Esophagus squamous epithelium (tissue), 5 donors: ENCODE results near the gene DYDC2. TPM values are rescaled to one million over a fixed set of nuclear protein-coding genes. Genes with fewer than 3 reads are reported as not detected.

Source experiments
- DNase-seq: peaks from one replicate; lab custom pipeline; 2025; lab: John Stamatoyannopoulos, UW
- H3K27ac ChIP-seq, 4 donors: fragments of 200-600 bp; sonication (generic); one replicate each; pipeline ENCODE4 v1.5.1; 2016 to 2019; ENCODE audit warnings: mild to moderate bottlenecking in 1 of 4
- H3K27me3 ChIP-seq, 4 donors: fragments of 200-600 bp; sonication (generic); 1 replicate in 3 of 4; 2 replicates in 1 of 4; pipeline versions ENCODE4 v1.5.1 to v1.6.0; 2017 to 2021; ENCODE audit warnings: antibody characterized with exemption in 1 of 4
- H3K36me3 ChIP-seq, 3 donors: fragments of 200-600 bp; sonication (generic); one replicate each; pipeline ENCODE4 v1.5.1; 2016 to 2019
- H3K4me1 ChIP-seq, 3 donors: fragments of 200-600 bp; sonication (generic); one replicate each; pipeline ENCODE4 v1.5.1; 2017 to 2019
- H3K4me3 ChIP-seq, 4 donors: fragments of 200-600 bp; sonication (generic); 1 replicate in 3 of 4; 2 replicates in 1 of 4; pipeline ENCODE4 v1.5.1; 2016 to 2019; ENCODE audit warnings: mild to moderate bottlenecking in 2 of 4, moderate library complexity in 1 of 4
- H3K9me3 ChIP-seq, 3 donors: fragments of 200-600 bp; sonication (generic); one replicate each; pipeline ENCODE4 v1.5.1; 2016 to 2019
- CTCF ChIP-seq, 6 experiments: fragments of 450-650 bp in 4 of 6; fragments of 200-600 bp in 2 of 6; sonication (generic) in 2 of 6; IDR thresholded peaks; one replicate each; pipeline ENCODE4 v1.5.1; 2016 to 2019; ENCODE audit warnings: antibody characterized with exemption in 6 of 6, mild to moderate bottlenecking in 4 of 6, moderate library complexity in 4 of 6
- POLR2A ChIP-seq, 4 donors: fragments of 450-650 bp; IDR thresholded peaks; one replicate each; pipeline ENCODE4 v1.6.1; 2017; ENCODE audit warnings: antibody characterized with exemption in 4 of 4, mild to moderate bottlenecking in 4 of 4, moderate library complexity in 3 of 4
- WGBS, 2 donors: methylation state at CpG; one replicate each; pipeline ENCODE4 v1.1.5; 2018; 5-methylcytosine and 5-hydroxymethylcytosine counted together
- intact Hi-C: fragments of 100-400 bp; cut with DNase I; formaldehyde crosslinking; loops from one replicate; pipeline ENCODE4 v1.15.0; 2022
- total RNA-seq, 4 donors: library from RNA; depleted of rRNA; stranded (reverse); fragments of >200 nt; gene quantifications; one replicate each; pipeline ENCODE4 v1.1.0, GENCODE V29; 2016
- donor health status: DM: yes; HTN: yes; CAD: no.

Gene DYDC2
- total RNA-seq, 4 donors from 2014 or later, result 0.15 TPM; not detected in 3

GRCh38 chr10:80323311-80323710 lies 33.3 kb upstream of the DYDC2 start:
- H3K27me3 ChIP-seq, result peaks cover 0 to 13% (median 0%) of the 10 kb centered on the region in 4 donors
- 48 to 50% methylated on average over 3 of the region's 3 CpGs for WGBS, 2 donors
- H3K27ac ChIP-seq, result no peak overlapping the region
- DNase-seq, result no peak
- TF ChIP-seq CTCF (IDR thresholded peaks at IDR 0.05) (no peak), POLR2A (IDR thresholded peaks at IDR 0.05) (no peak)
- no peaks in the 10 kb centered on the region for H3K4me1 ChIP-seq
- H3K9me3 ChIP-seq, result no peaks in the 10 kb centered on the region
- no peaks in the 10 kb centered on the region for H3K36me3 ChIP-seq
- intact Hi-C loops, result no loop called here
- no peak overlapping the region for H3K4me3 ChIP-seq

- Histone ChIP-seq H3K27me3 (peaks cover 0 to 20% (median 0%) of the 10 kb centered on the region in 4 donors), H3K36me3 (no peaks in the 10 kb centered on the region), H3K9me3 (no peaks in the 10 kb centered on the region), H3K4me3 (no peak overlapping the region), H3K4me1 (no peaks in the 10 kb centered on the region), H3K27ac (no peak overlapping the region)
- TF ChIP-seq POLR2A (IDR thresholded peaks at IDR 0.05), result no peak
- DNase-seq, result no peak
- 19 to 25% methylated on average over 1 of the region's 1 CpG for WGBS, 2 donors
- intact Hi-C loops, result no loop called here
These were observed 32.5 kb upstream of the DYDC2 start for GRCh38 chr10:80324086-80324485.

GRCh38 chr10:80324891-80325364 lies 31.7 kb upstream of the DYDC2 start:
- no peak overlapping the region for H3K4me3 ChIP-seq
- intact Hi-C loops, result no loop called here
- no peaks in the 10 kb centered on the region for H3K4me1 ChIP-seq
- TF ChIP-seq CTCF (IDR thresholded peaks at IDR 0.05) (no peak), POLR2A (IDR thresholded peaks at IDR 0.05) (no peak)
- no peak for DNase-seq
- WGBS, 2 donors, result 55 to 63% methylated on average over 5 to 6 of the region's 6 CpGs
- H3K9me3 ChIP-seq, result no peaks in the 10 kb centered on the region
- peaks cover 0 to 29% (median 0%) of the 10 kb centered on the region in 4 donors for H3K27me3 ChIP-seq
- no peak overlapping the region for H3K27ac ChIP-seq
- no peaks in the 10 kb centered on the region for H3K36me3 ChIP-seq

GRCh38 chr10:80333983-80334382 lies 22.6 kb upstream of the DYDC2 start:
- peaks cover 0 to 6% (median 0%) of the 10 kb centered on the region in 3 donors for H3K4me1 ChIP-seq
- no peak overlapping the region for H3K27ac ChIP-seq
- TF ChIP-seq POLR2A (IDR thresholded peaks at IDR 0.05) (no peak), CTCF (IDR thresholded peaks at IDR 0.05) (no peak)
- no peak overlapping the region for H3K4me3 ChIP-seq
- intact Hi-C loops, result no loop called here
- H3K36me3 ChIP-seq, result no peaks in the 10 kb centered on the region
- peaks cover 0 to 12% (median 0%) of the 10 kb centered on the region in 4 donors for H3K27me3 ChIP-seq
- WGBS, 2 donors, result 81 to 94% methylated on average over 1 of the region's 1 CpG
- no peak for DNase-seq
- H3K9me3 ChIP-seq, result no peaks in the 10 kb centered on the region

- H3K9me3 ChIP-seq, result no peaks in the 10 kb centered on the region
- no peak overlapping the region for H3K27ac ChIP-seq
- TF ChIP-seq POLR2A (IDR thresholded peaks at IDR 0.05) (no peak), CTCF (IDR thresholded peaks at IDR 0.05) (no peak)
- H3K4me3 ChIP-seq, result no peak overlapping the region
- H3K36me3 ChIP-seq, result no peaks in the 10 kb centered on the region
- no peak for DNase-seq
- 69 to 82% methylated on average over 1 of the region's 1 CpG for WGBS, 2 donors
- no peaks in the 10 kb centered on the region for H3K27me3 ChIP-seq
- no peaks in the 10 kb centered on the region for H3K4me1 ChIP-seq
- intact Hi-C loops, result no loop called here
These were observed 12.3 kb upstream of the DYDC2 start for GRCh38 chr10:80344276-80344675.

- 38 to 56% methylated on average over 2 of the region's 2 CpGs for WGBS, 2 donors
- H3K9me3 ChIP-seq, result no peaks in the 10 kb centered on the region
- no peak for DNase-seq
- intact Hi-C loops, result no loop called here
- no peaks in the 10 kb centered on the region for H3K36me3 ChIP-seq
- TF ChIP-seq CTCF (IDR thresholded peaks at IDR 0.05) (no peak), POLR2A (IDR thresholded peaks at IDR 0.05) (no peak)
- H3K27ac ChIP-seq, result no peak overlapping the region
- H3K4me1 ChIP-seq, result no peaks in the 10 kb centered on the region
- no peaks in the 10 kb centered on the region for H3K27me3 ChIP-seq
- no peak overlapping the region for H3K4me3 ChIP-seq
These were observed 11.7 kb upstream of the DYDC2 start for GRCh38 chr10:80344912-80345311.
